GM12878 (cell line): ENCODE measurements around the gene TMEM14C. TPM values are rescaled to one million over a fixed set of nuclear protein-coding genes. Genes with fewer than 3 reads are reported as not detected.

Experiments used
- ATAC-seq: fragments of 200-7000 bp; cut with Tn5 transposase; 3 replicates; pipeline ENCODE4 v1.9.1; 2020; ENCODE audit warnings: mild to moderate bottlenecking, moderate library complexity
- BruUV-seq: library from RNA; stranded (reverse); fragments of 400-500 nt; replicated peaks from 2 replicates; lab custom pipeline; 2021; lab: Mats Ljungman, UMichigan
- CTCF ChIA-PET: fragments of 300-600 bp; sonication (Branson Sonifier 250); formaldehyde crosslinking; extraction: SDS; loops from one replicate; lab custom pipeline; 2021; ENCODE audit warnings: inconsistent platforms; lab: Yijun Ruan, JAX
- POLR2A ChIA-PET: fragments of 350-600 bp; formaldehyde crosslinking; extraction: SDS; loops from one replicate; lab custom pipeline; 2021; ENCODE audit warnings: inconsistent platforms; lab: Charles Lee
- RAD21 ChIA-PET: fragments of 300-600 bp; sonication (Branson Sonifier 250); formaldehyde crosslinking; loops from one replicate; lab custom pipeline; 2023; ENCODE audit warnings: antibody characterized with exemption; ENCODE audit not compliant: unreplicated experiment; lab: Charles Lee
- SMC1A ChIA-PET: fragments of 300-600 bp; sonication (Branson Sonifier 250); formaldehyde crosslinking; loops from one replicate; lab custom pipeline; 2023; ENCODE audit not compliant: unreplicated experiment, uncharacterized antibody; lab: Charles Lee
- DNase-seq: peaks from one replicate; pipeline ENCODE4 v3.0.0-alpha.2; 2011; ENCODE audit warnings: low read depth, low spot score
- FAIRE-seq: peaks from 3 replicates; lab custom pipeline; 2011; peaks lifted over from hg19 to GRCh38; lab: Jason Lieb, UNC
- H2AFZ ChIP-seq: 2 replicates; pipeline ENCODE4 v1.6.0; 2011; ENCODE audit warnings: low read depth, low read length, control low read depth; ENCODE audit not compliant: control insufficient read depth
- H3K27ac ChIP-seq: 2 replicates; pipeline ENCODE4 v1.5.1; 2011; ENCODE audit warnings: control low read depth; ENCODE audit not compliant: control insufficient read depth, insufficient read depth
- H3K27me3 ChIP-seq, 2 experiments: replicated peaks in 1 of 2; 2 replicates each; pipeline versions ENCODE4 v1.6.0 to v1.6.1; 2011; ENCODE audit warnings: low read length in 1 of 2; ENCODE audit not compliant: control insufficient read depth in 2 of 2, insufficient read depth in 2 of 2
- H3K36me3 ChIP-seq, 2 experiments: 2 replicates each; pipeline ENCODE4 v1.5.1; 2011; ENCODE audit warnings: low read length in 1 of 2; ENCODE audit not compliant: control insufficient read depth in 2 of 2, insufficient read depth in 2 of 2
- H3K4me1 ChIP-seq: 2 replicates; pipeline ENCODE4 v1.6.1; 2011; ENCODE audit warnings: mild to moderate bottlenecking, low read length, moderate library complexity, mixed read lengths; ENCODE audit not compliant: control insufficient read depth, insufficient read depth
- H3K4me2 ChIP-seq: 2 replicates; pipeline ENCODE4 v1.6.0; 2011; ENCODE audit warnings: control low read depth; ENCODE audit not compliant: control insufficient read depth, insufficient read depth
- H3K4me3 ChIP-seq: fragments of 200-600 bp; sonication (generic); 2 replicates; pipeline ENCODE4 v1.5.1; 2016
- H3K79me2 ChIP-seq: 2 replicates; pipeline ENCODE4 v1.6.0; 2011; ENCODE audit warnings: low read length; ENCODE audit not compliant: control insufficient read depth, insufficient read depth
- H3K9ac ChIP-seq: 2 replicates; pipeline ENCODE4 v1.8.0; 2011; ENCODE audit warnings: low read length, control low read depth, mixed read lengths; ENCODE audit not compliant: control insufficient read depth, insufficient read depth
- H3K9me3 ChIP-seq: replicated peaks from 3 replicates; pipeline ENCODE4 v1.5.1; 2011; ENCODE audit warnings: mild to moderate bottlenecking, low read length; ENCODE audit not compliant: control insufficient read depth, insufficient read depth
- H4K20me1 ChIP-seq: 2 replicates; pipeline ENCODE4 v1.6.0; 2011; ENCODE audit not compliant: control insufficient read depth, insufficient read depth
- ASH2L ChIP-seq: fragments of 300-600, 200-600 bp; sonication (generic); IDR thresholded peaks from 2 replicates; pipeline ENCODE4 v1.6.1; 2017; ENCODE audit warnings: low read depth, mild to moderate bottlenecking, borderline replicate concordance
- BACH1 ChIP-seq: fragments of 450-650 bp; IDR thresholded peaks from 2 replicates; pipeline ENCODE4 v1.6.1; 2017; ENCODE audit warnings: mild to moderate bottlenecking, borderline replicate concordance
- E2F8 ChIP-seq: fragments of 450-650 bp; IDR thresholded peaks from 2 replicates; pipeline ENCODE4 v1.6.1; 2018; ENCODE audit warnings: mild to moderate bottlenecking, low read depth, moderate library complexity; ENCODE audit not compliant: partially characterized antibody
- FOXK2 ChIP-seq: fragments of 450-650 bp; IDR thresholded peaks from 2 replicates; pipeline ENCODE4 v1.6.1; 2017; ENCODE audit warnings: mild to moderate bottlenecking, moderate library complexity
- HSF1 ChIP-seq: fragments of 150-350 bp; IDR thresholded peaks from 2 replicates; pipeline ENCODE4 v1.6.1; 2014; ENCODE audit warnings: mild to moderate bottlenecking, low read depth, low read length
- NFIC ChIP-seq: IDR thresholded peaks from 2 replicates; pipeline ENCODE4 v1.6.1; 2012; ENCODE audit warnings: low read depth, mild to moderate bottlenecking, inconsistent platforms, low read length, moderate library complexity
- POLR2AphosphoS5 ChIP-seq: IDR thresholded peaks from 2 replicates; pipeline ENCODE4 v1.6.1; 2011; ENCODE audit warnings: mild to moderate bottlenecking, low read length, inconsistent platforms
- POU2F2 ChIP-seq: IDR thresholded peaks from 3 replicates; pipeline ENCODE4 v1.6.1; 2011; ENCODE audit warnings: low read depth, mild to moderate bottlenecking, low read length, borderline replicate concordance
- SP1 ChIP-seq: IDR thresholded peaks from one replicate; pipeline ENCODE4 v1.6.1; 2011; ENCODE audit warnings: low read depth, low read length
- USF2 ChIP-seq: IDR thresholded peaks from 2 replicates; pipeline ENCODE4 v1.6.1; 2011; ENCODE audit warnings: low read depth, low read length, improper control_type of control experiment, borderline replicate concordance
- ZZZ3 ChIP-seq: IDR thresholded peaks from 2 replicates; pipeline ENCODE4 v1.6.1; 2011; ENCODE audit warnings: low read depth; ENCODE audit not compliant: control insufficient read depth, insufficient read length
- WGBS: methylation state at CpG from one replicate; pipeline ENCODE4 v1.1.6; 2016; ENCODE audit warnings: low lambda C conversion rate; ENCODE audit not compliant: insufficient replicate concordance, insufficient coverage; ENCODE audit errors: missing lambda C conversion rate; 5-methylcytosine and 5-hydroxymethylcytosine counted together
- in situ Hi-C: fragments of 300-500 bp; cut with MboI; formaldehyde crosslinking; loops from 9 replicates; pipeline ENCODE4 v1.14.3; 2018; ENCODE audit warnings: mixed read lengths
- intact Hi-C: fragments of 100-400 bp; cut with micrococcal nuclease; formaldehyde crosslinking; loops from one replicate; pipeline ENCODE4 v1.14.2; 2022; ENCODE audit not compliant: unreplicated experiment
- polyA plus RNA-seq, 11 experiments: library from polyadenylated mRNA; depleted of rRNA in 4 of 11; unstranded in 6 of 11; stranded (reverse) in 5 of 11; fragments of >200 nt; fragmentation: Nextera tagmentation in 4 of 11; fragmentation: Illumina TruSeq in 1 of 11; extraction: Ambion mirVana in 4 of 11; extraction: Trizol in 1 of 11; gene quantifications; 1 replicate in 1 of 11; 2 replicates in 10 of 11; pipeline versions ENCODE4 v1.2.1 to v1.2.3, GENCODE V29; 2011 to 2016; ENCODE audit warnings: inconsistent platforms in 2 of 11, missing spikeins in 2 of 11, low read depth in 1 of 11
- total RNA-seq, 4 experiments: library from RNA; depleted of rRNA in 3 of 4; stranded (reverse); fragments of >200 nt in 3 of 4; fragmentation: Illumina TruSeq in 1 of 4; extraction: Trizol in 1 of 4; gene quantifications; 2 replicates each; pipeline versions ENCODE4 v1.2.1 to v1.2.3, GENCODE V29; 2013 to 2021

Gene TMEM14C
- total and polyA plus RNA-seq, 10 of the 15 experiments (the other 5 are each of a cell fraction or from before 2014, with no cell fraction given): 66.0 to 224 (median 134) TPM

GRCh38 chr6:10745116-10745515 lies 22.2 kb downstream of the TMEM14C start:
- Histone ChIP-seq H3K9ac (no peak overlapping the region), H3K4me2 (no peak overlapping the region), H2AFZ (no peak overlapping the region), H3K79me2 (peaks cover 27% of the 10 kb centered on the region)
- no peak for ATAC-seq
- CTCF ChIA-PET: no interaction called here
- no peak for TF ChIP-seq NFIC
- TF ChIP-seq HSF1: no peak
- TF ChIP-seq BACH1: no peak
- TF ChIP-seq SP1: no peak
- TF ChIP-seq E2F8: no peak
- no peak for TF ChIP-seq USF2
- no peak for TF ChIP-seq POU2F2
- no peak for TF ChIP-seq ASH2L
- no peak for TF ChIP-seq FOXK2
- TF ChIP-seq ZZZ3: no peak
- no peak for TF ChIP-seq POLR2AphosphoS5
- TF ChIP-seq, all 136 proteins: peak for 0
- no peak for FAIRE-seq
- peaks cover 5% of the 10 kb centered on the region; the same call in 1 of the 2 replicates for H3K4me1 ChIP-seq
- BruUV-seq: no TSS peak
- ChIA-PET SMC1A (no interaction called here), POLR2A (no interaction called here), RAD21 (no interaction called here)
- no peaks in the 10 kb centered on the region; the same call in 2 of the 3 replicates for H3K9me3 ChIP-seq
- DNase-seq: no peak
- in situ Hi-C loops (no loop called here), intact Hi-C loops (loop anchor here (5.0 kb wide), 1 partner anchor 233 kb away; no protein-coding TSS in a partner anchor)
- no peak overlapping the region for H3K27ac ChIP-seq
- no peaks in the 10 kb centered on the region; a peak in 1 of 4 replicates for H3K36me3 ChIP-seq
- H4K20me1 ChIP-seq: no peaks in the 10 kb centered on the region
- no peak overlapping the region for H3K4me3 ChIP-seq
- WGBS: 96% methylated on average over 5 of the region's 5 CpGs
- H3K27me3 ChIP-seq: no peaks in the 10 kb centered on the region
